Activated naive CD4-positive, alpha-beta T cell treated with Interleukin-2 at 50 U/mL for 16 hours (primary cell): Measurements from ENCODE around the gene BCL6B.
"Not testable (repeated sequence)": the region's sequence is repeated elsewhere in the genome, so short reads cannot be mapped to it uniquely, and the experiment has no call there.

Experiments
- DNase-seq: peaks from one replicate; pipeline ENCODE4 v3.0.0-alpha.2; 2020

The BCL6B gene

DNA sequence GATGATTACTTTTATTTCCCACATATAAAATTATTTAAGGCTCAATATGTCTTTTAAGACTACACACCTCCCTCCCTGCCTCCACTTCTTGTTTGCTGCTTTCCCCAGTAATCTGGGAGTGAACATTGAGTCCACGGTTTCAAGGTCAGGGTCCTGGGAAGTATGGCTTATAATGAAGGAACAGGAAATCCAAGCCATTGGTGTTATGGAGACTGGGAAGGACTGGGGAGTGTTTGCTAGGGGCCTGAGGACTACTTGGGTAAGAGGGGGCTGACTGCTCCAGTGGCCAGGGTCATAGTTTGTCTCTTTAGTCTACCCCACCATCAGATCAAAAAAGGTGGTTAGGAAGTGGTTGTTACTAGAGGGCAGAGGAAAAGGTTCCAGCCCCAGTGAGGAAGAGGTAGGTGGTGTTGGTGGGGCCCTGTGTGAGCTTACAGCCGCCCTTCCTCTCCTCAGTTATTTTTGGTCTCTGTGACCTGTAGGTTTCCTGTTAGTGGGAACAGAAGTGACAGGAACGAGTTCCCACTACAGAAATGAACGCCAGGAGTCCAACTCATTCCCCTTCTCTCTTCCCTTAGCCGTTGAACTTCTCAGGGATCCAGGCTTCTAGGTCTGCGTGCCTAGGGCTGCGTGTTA lies 12.2 kb downstream of the BCL6B start:
- peak; percentile 55 for DNase-seq

DNA sequence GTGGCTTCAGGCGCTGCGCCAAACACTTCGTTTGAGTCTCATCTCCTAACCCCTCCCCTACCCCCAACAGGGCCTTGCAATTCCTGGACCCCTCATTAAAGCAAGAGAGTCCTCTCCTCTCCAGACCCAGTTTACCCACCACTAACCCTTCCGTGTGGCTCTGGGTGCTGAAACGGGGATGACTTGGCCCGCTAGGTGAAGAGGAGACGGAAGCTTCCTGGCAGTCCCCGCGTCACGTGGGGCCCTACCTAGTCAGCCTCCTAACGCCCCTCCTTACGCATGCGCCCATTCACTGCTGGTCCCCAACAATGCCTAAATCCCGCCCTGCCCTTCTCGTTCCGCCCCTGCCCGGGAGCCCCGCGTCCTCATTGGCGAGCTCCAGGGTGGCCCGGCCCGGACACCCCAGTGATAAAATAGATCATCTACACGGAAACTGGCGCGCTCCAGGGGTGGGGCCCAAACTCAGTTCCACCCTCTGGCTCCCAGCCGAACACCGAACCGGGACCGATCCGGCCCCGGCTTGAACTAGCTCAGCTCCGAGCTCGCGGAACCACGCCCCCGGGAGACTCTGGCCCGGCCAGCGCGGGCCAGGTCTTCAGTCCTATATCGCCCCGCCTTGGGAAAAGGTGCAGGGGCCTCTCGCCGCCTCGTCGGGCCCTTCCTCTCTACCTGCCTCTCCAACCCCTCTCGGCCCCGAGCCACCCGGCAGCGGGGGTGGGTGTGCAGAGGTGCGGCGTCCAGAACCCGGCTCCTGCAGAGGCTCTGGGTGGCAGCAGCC lies 12.9 kb downstream of the BCL6B start, which contains the start of gene SLC16A13:
Gene SLC16A13, plus strand, starts transcription at position 425 of the 778 bp plus-strand sequence. CDS start 368 bp downstream, outside the sequence.
- DNase-seq: peak; percentile 99

DNA sequence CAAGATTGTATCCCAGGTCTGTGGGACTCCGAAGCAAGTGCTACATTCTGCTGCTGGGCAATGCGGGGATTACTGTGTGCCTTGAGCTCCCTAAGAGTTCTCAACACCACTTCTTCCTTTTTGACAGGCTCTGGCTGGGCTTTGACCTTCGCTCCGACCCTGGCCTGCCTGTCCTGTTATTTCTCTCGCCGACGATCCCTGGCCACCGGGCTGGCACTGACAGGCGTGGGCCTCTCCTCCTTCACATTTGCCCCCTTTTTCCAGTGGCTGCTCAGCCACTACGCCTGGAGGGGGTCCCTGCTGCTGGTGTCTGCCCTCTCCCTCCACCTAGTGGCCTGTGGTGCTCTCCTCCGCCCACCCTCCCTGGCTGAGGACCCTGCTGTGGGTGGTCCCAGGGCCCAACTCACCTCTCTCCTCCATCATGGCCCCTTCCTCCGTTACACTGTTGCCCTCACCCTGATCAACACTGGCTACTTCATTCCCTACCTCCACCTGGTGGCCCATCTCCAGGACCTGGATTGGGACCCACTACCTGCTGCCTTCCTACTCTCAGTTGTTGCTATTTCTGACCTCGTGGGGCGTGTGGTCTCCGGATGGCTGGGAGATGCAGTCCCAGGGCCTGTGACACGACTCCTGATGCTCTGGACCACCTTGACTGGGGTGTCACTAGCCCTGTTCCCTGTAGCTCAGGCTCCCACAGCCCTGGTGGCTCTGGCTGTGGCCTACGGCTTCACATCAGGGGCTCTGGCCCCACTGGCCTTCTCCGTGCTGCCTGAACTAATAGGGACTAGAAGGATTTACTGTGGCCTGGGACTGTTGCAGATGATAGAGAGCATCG lies 15.4 kb downstream of the BCL6B start:
- no peak for DNase-seq

DNA sequence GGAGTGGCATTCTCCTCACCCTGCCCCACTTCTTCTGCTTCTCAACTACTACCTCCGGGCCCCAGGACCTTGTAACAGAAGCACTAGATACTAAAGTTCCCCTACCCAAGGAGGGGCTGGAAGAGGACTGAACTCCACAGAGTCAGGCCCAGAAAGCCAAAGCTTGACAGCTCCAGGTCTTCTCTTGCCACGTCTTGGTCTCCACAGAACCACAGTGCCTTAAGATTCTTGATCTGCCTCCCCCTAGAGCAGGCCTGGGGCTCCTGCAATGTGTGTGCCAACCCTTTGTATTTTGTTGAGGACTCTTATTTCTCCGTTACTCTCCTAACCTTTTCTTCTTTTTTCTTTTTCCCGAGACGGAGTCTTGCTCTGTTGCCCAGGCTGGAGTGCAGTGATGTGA lies 17.0 kb downstream of the BCL6B start:
- no peak for DNase-seq

DNA sequence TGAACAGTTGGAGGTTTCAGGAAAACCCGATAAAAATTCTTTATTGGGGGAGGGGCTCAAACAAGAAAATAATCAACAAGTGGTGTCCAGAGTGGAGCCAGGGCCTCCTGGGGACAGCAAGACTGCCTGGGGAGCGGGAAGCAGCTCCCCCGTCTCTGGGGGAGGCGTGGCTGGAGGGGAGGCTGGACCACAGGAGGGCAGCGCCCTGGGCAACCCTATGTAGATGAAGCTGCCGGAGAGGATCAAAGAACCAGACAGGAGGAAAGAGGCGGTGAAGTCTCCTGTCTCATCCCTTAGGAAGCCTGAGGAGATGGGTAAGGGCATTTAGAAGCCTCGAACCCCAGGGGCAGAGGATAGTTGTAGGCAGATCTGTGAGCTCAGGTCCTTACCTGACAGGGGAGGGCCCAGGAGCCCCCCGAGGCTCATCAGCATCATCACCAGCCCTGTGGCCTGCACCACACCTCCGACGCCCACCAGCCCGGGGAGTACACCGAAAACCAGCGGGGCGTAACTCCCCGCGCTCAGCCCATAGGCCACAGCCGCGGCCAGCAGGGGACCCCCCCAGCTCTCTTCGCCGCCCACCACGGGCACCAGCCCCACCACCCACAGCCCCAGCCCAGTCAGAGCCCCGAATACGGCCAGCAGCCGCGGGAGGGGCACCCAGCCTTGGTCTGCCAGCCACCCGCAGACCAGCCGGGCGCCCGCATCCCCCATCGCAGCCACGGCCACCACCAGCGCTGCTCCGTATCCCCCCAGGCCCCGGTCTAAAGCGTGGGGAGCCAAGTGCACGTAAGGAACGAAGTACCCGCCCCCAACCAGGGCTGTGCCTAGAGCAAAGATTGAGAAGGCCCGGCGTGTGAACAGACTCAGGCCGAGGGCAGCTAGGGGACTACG lies 19.0 kb downstream of the BCL6B start:
- DNase-seq: peak; percentile 27

DNA sequence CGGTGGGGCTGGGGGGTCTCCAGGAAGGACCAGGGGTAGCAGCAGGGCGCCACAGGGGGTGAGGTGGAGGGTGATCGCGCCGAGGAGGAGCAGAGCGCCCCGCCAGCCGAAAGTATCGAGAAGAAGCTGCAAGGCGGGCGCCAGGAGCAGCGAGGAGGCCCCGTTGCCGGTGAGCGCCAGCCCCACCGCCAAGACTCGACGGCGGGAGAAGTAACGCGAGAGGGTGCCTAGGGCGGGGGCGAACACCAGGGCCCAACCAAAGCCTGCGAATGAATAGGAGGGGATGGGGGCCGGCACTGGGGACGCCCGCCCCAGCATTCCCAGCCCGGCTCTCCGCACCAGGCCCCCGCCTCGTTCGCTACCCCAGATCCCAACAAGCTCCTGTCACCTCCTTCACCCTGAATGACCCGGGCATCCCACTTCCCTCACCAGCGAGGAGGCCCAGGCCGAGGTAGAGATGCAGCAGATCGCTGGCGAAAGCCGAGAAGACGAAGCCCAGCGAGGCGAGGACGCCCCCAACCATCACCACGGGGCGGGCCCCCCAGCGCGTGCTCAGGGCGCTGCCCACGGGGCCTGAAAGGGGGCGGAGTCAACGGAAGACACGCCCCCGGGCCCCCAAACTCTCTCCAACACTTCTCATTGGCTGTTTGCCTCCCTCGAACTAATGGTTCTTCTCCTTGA lies 19.8 kb downstream of the BCL6B start:
- DNase-seq: peak; percentile 46

DNA sequence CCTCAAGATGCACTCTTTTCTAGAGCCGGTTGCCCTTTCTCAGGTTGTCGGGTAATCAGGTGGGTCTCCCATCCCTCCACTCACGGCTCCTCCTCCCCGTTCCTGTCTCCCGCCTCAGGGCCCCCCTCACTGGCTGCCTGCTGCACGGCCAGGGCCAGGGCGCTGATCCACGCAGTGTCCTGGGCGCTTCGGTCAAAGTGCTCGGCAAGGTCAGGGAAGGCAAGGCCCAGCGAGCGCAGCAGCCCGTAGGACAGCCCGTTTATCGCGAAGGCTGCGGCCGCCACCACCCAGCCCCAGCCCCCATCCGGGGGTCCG lies 20.3 kb downstream of the BCL6B start:
- no peak for DNase-seq

DNA sequence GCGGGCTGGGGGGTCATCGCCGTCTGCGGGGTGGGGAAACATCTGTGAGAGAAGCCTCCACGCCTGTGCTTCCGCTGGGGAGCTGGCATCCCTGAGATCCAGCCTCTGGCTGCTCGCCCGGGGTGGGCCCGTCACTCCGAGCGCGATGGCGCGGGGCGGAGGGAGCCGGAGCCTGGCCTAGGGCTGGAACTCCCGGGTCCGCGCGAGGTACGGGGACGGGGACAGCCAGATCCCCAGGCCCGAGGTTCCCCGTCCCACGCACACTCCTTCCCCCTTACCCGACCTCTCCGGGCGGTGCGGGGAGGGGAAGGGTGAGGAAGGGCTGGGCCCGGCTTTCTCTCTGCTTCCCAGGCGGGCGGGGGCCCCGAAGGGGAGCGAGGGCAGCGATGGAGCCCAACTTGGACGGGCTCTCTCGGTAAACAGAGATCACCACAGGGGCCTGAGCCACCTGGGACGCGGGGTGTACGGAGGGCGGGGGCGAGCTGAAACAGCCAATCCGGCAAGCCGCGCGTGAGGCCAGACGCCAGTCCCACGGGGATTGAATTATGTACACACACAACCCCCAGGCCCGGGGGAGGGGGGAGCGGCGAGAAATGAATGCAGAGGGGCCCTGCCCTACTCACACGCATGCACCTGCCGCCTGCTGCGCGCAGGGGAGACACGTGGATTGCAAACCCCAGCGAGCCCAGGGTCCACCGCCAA lies 20.8 kb downstream of the BCL6B start, which contains the start of gene SLC16A11:
Gene SLC16A11, minus strand, starts transcription at position 596 of the 702 bp plus-strand sequence. Its CDS starts 579 bp downstream, at position 17.
- peak; percentile 46 for DNase-seq

DNA sequence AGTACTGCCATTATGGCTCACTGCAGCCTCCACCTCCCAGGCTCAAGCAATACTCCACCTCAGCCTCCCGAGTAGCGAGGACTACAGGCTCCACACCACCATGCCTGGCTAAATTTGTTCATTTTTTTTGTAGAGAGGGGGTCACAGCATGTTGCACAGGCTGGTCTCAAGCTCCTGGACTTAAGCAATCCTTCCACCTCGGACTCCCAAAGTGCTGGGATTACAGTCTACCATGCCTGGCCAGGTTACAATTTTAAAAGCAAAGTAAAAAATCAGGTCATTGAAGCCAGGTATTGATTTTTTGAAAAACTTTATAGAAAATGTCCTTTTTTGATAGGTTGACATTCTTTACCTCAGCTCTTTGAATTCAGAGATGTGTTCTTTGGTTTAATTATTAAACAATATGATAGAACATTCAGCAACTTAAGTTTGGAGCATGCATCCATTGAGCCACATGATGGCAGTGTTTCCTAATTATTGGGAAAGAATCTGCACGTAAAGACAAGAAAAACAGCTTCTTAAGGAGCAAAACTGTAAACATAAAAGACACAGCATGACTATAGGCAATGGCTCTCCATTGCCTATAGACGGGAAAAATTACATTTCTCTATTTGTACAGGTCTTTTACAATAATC lies 22.8 kb downstream of the BCL6B start:
- peak; percentile 38 for DNase-seq

DNA sequence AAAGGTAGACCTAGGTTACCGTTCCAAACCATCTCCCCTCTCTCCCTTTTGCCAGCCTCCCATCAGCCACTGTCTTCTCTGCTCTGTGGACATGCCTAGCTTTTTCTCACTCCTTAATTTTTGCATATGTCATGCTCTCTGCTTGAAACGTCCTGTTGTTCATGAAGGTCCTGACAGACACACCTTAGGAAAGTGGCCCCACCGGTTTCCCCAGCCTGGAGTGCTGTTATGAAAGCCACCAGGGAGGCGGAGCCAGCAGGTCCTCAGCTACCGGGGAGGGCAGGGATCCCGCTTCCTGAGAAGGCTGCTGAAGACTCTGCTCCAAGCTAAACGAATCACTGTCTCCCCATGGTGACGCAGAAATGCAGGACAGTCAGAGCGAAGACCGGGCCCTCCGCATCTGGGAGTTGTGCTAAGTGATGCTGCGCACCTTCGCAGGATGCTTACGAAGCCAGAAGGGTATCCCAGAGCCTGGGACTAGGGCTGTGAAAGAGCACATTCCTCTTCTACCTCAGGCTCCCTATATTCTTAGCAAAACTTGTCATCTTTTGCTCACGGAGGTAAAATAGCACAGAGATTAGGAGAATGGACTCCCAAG lies 23.4 kb downstream of the BCL6B start:
- DNase-seq: peak; percentile 32

DNA sequence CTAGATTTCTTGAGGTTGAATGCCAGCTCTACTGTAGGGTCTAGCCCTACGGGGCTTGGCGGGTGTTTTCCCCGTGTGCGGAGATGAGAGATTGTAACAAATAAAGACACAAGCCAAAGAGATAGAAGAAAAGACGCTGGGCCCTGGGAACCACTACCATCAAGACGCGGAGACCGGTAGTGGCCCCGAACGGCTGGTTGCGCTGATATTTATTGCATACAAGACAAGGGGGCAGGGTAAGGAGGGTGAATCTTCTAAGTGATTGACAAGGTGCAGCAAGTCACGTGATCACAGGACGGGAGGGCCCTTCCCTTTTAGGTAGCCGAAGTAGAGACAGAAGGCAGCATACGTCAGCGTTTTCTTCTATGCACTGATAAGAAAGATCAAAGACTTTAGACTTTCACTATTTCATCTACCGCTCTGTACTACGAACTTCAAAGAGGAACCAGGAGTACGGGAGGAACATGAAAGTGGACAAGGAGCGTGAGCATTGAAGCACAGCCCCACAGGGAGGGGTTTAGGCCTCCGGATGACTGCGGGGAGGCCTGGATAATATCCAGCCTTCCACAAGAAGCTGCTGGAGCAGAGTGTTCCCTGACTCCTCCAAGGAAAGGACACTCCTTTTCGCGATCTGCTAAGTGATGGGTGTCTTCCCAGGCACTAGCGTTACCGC lies 24.0 kb downstream of the BCL6B start:
- DNase-seq: peak; percentile 72

DNA sequence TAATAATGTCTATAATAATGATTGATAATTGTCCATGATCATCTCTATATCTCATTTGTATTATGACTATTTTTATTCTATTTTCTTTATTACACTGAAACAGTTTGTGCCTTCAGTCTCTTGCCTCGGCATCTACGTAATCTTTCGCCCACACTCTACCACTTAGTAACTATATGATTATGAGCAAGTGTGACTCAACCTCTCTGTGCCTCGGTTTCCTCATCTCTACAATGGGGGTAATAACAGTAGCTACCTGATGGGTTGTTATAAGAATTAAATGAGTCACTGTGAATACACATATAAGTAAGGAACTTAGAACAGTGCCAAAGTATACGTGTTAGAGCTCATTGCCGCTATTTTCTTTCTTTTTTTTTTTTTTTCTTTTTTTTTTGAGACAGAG lies 24.7 kb downstream of the BCL6B start:
- peak; percentile 51 for DNase-seq

DNA sequence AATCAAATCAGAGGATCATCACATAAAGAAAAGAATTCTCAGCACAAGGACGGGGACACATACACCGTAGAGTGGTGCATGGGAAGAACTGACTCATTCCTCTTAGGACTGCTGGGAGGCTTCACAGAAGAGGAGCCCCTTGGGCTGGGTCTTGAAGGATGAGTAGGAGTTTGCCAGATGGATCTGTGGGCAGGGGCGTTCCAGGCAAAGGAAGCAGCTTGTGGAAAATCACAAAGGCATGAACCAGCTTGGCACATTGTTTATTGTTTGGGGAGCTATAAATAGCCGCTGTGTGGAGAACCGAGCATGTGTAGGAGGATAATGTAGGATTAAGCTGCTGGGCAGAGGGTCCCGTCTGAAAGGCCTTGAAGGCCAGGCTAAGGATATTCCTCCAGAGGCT lies 26.1 kb downstream of the BCL6B start:
- no peak for DNase-seq

DNA sequence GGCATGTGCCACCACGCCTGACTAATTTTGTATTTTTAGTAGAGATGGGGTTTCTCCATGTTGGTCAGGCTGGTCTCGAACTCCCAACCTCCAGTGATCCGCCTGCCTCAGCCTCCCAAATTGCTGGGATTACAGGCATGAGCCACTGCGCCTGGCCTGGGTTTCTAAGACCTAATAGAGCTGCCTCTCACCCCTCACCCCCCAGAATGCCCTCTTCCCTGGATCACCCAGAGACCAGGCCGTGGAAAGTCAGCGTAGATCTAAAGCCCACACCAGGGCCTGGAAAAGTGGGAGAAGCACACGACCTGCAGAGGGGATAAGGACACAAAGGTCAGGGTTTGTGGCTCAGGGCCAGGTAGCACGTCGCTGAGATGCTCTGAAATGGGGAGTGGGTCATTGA lies 27.7 kb downstream of the BCL6B start:
- not testable (repeated sequence) for DNase-seq

DNA sequence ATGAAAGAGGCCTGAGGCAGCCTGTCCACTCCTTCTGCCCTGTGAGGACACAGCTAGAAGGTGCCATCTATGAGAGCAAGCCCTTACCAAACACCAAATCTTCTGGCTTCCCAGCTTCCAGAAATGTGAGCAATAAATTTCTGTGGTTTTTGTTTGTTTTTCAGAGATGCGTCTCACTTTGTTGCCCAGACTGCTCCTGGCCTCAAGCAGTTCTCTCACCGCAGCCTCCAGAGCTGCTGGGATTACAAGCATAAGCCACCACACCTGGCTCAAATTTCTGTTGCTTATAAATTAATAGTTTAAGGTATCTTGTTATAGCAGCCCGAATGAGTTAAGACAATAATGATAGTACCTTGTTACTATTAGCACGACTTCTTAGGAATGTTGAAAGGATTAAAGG lies 33.5 kb downstream of the BCL6B start:
- DNase-seq: no peak

DNA sequence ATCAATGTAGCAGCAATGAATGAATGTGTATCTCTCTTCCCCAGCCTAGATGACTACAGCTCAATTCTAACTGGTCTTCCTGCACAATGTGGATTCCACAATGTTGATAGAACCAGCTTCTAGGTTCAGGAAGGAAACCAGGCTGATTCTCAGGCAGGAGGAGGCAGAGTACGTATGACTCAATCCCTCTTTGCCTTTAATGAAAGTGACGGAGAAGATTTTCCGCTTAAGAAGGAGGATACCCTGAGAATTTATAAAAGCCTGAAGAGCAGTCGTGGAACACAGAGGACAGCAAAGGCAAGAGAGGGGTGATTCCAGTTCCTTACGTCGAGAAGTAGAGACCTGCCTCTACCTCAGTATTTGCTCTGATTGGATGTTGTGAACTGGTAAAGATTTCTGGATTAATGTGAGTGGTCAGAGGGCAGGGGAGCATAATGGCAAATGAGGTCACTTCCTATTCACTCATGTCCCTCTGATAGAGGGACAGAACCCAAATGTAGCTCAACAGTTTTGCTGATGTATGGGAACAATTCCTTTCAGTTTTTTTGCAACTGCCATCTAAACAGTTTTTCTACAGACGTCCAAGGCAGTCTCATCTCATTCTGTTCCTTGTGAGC lies 36.1 kb downstream of the BCL6B start:
- no peak for DNase-seq

DNA sequence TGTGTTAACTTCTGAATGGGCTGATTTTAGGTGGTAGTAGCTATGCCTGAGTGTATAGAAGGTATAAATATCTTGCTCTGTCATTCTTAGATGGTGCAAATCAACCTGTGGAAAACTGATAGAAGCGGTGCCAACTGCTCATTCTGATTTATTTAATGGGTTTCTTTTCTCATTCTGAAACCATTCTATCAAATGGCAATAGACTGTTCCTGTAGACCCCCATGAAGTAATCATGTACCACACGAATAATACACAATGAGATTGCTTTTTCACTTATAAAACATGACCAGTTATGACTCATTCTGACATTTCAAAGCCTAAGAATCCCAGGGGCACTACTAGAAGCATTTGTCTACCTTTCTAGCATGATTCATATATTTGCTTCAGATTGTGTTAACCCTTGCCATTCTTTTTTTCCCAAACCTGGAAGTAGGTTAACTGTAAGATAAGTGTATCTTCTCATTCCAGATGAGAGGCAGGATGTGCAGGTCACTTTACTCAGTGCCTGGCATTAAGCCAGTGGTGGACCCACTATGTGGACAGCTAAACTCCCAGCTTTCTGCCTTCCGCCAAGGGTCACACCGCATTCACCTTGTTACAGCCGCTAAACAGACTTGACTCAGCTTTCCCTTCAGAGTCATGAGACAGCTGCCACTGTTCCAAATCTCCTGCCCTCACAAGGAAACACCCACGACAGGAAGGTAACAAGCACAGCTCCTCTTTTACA lies 37.5 kb downstream of the BCL6B start:
- DNase-seq: peak; percentile 49

DNA sequence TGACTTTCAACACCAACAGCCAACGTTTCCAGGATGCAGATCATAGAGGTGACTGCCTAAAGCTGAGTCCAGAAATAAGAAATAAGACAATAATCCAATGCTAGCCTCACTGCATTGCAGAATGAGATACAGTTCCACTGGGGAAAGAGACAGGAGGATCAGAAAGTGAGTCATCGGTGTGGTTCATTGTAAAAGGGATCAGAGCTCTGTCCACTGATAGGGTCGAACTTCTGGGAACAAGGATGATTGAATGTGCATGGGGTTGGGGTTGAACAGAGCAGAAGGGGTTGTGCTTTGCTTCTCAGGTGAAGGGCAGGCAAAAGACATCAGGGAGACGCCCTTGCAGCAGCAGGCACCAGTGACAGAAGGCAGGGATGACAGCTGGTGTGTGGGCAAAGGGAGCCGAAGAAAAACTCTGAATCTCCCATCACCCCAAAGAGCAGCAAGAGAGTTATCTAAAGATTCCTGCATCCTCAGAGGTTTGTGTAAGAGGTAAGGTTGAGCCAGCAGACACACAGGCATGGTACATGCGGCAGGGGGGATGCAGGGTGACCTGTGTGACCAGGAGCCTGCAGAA lies 40.8 kb downstream of the BCL6B start:
- DNase-seq: no peak
